Globus pallidus (tissue), 1 donor: ENCODE measurements around the gene FOXP4.

Source experiments
- DNase-seq: peaks from one replicate; pipeline ENCODE4 v3.0.0-alpha.2; 2015; ENCODE audit warnings: low spot score

The FOXP4 gene

GRCh38 chr6:41563060-41563776, 17.0 kb downstream of the FOXP4 start:
- DNase-seq, result no peak

- DNase-seq, result no peak
Measured at GRCh38 chr6:41564448-41565142, 18.4 kb downstream of the FOXP4 start.

GRCh38 chr6:41565701-41566100, 19.5 kb downstream of the FOXP4 start:
- DNase-seq, result no peak

- DNase-seq, result no peak
Measured at GRCh38 chr6:41566961-41567360, 20.8 kb downstream of the FOXP4 start.

- DNase-seq, result no peak
Measured at GRCh38 chr6:41567684-41568083, 21.5 kb downstream of the FOXP4 start.

- DNase-seq, result no peak
Measured at GRCh38 chr6:41568202-41568584, 22.0 kb downstream of the FOXP4 start.

- DNase-seq, result no peak
Measured at GRCh38 chr6:41568585-41569384, 22.6 kb downstream of the FOXP4 start.

- DNase-seq, result no peak
Measured at GRCh38 chr6:41570259-41570615, 24.1 kb downstream of the FOXP4 start.

GRCh38 chr6:41571021-41571780, 25.0 kb downstream of the FOXP4 start:
- no peak for DNase-seq

- DNase-seq, result no peak
Measured at GRCh38 chr6:41572613-41573012, 26.4 kb downstream of the FOXP4 start.

- DNase-seq, result no peak
Measured at GRCh38 chr6:41573276-41573675, 27.1 kb downstream of the FOXP4 start.

GRCh38 chr6:41573985-41574384, 27.8 kb downstream of the FOXP4 start:
- DNase-seq, result no peak

GRCh38 chr6:41575598-41575997, 29.4 kb downstream of the FOXP4 start:
- no peak for DNase-seq

GRCh38 chr6:41576667-41577066, 30.5 kb downstream of the FOXP4 start:
- no peak for DNase-seq

GRCh38 chr6:41577356-41578216, 31.4 kb downstream of the FOXP4 start:
- DNase-seq, result no peak

GRCh38 chr6:41578217-41579087, 32.3 kb downstream of the FOXP4 start:
- DNase-seq, result peak; percentile 67

GRCh38 chr6:41579088-41579610, 33.0 kb downstream of the FOXP4 start:
- DNase-seq, result no peak

- DNase-seq, result no peak
Measured at GRCh38 chr6:41580690-41581089, 34.5 kb downstream of the FOXP4 start.

- DNase-seq, result no peak
Measured at GRCh38 chr6:41581381-41581991, 35.3 kb downstream of the FOXP4 start.

- DNase-seq, result no peak
Measured at GRCh38 chr6:41582540-41582939, 36.4 kb downstream of the FOXP4 start.
